ENCODE results near the gene NLGN3.

GRCh38 chrX:71175531-71175930 lies 30.9 kb downstream of the NLGN3 start:
- TF ChIP-seq POLR2AphosphoS5 (IDR thresholded peaks at IDR 0.05): no peak
- TF ChIP-seq CTCF (IDR thresholded peaks at IDR 0.05): no peak
- no peak for TF ChIP-seq POLR2A (IDR thresholded peaks at IDR 0.05)
